SKM-1 treated with dmso at 0.1 percent for 144 hours (cell line): Measurements from ENCODE around the gene PLD1.

Source experiments
- DNase-seq: peaks from one replicate; lab custom pipeline; 2025; ENCODE audit not compliant: unreplicated experiment; lab: John Stamatoyannopoulos, UW

PLD1 gene

DNA sequence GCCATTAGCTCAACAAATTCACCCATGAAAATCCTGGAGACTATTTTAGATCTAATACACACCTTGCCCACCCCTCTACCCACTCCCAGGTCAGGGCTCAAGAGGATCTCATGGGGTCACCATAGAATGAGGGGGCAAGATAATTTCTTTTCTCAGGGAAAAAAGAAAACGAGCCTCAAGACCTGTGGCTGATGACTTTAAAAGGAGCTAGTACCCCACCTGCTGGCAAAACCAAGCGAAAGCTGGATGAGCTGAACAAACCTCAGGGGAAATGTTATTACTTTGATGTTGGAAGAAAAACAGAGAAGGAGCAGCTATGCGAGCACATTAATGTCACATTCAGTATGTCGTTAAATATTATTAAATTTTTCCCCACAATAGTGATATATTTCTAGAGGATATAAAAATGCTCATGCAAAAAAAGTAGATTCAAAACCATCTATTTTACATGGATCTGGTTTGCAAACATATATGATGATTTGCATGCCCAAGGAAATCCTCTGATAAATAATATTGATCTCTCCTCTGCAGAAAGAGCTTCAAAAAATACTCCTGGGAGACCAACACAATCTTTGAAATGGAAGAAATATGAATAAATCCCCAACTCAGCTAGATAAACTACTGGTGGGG lies 37.7 kb downstream of the PLD1 start:
- peak; percentile 57 for DNase-seq

DNA sequence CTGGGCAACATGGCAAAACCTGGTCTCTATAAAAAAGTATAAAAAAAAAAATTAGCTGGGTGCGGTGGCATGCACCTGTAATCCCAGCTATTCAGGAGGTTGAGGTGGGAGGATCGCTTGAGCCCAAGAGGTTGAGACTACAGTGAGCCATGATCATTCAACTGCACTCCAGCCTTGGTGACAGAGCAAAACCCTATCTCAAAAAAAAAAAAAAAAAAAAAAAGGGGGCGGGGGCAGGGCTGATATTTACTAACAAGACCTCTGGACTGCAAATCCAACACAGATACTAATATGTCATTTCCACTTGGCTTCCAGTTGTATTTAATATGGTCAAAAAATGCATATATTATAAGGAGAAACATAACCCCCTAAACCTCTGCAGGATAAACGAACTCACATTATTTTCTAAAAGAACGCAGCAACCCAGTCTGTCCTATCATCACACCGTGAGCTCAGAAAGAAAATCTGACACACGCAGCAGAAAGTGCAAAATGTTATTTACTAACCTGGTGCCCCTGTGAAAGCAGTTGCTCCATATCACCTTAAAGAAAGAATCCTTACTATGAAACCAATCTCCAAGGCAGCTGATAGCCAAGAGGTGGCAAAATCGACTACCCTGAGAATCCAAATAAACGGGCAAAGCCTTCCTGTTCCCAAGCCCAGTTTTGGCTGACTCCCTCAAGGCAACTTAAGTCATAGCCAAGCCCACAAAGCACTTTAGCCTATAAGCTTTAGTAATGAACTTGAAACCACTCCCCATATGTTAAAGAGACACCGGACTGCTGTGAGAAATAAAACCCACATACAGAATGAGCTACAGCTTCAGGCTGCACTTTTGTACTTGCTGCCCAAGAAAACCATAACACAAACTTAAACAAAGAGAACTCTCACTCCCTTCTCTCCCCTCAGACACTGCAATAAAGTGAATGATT lies 39.3 kb downstream of the PLD1 start:
- no peak for DNase-seq

DNA sequence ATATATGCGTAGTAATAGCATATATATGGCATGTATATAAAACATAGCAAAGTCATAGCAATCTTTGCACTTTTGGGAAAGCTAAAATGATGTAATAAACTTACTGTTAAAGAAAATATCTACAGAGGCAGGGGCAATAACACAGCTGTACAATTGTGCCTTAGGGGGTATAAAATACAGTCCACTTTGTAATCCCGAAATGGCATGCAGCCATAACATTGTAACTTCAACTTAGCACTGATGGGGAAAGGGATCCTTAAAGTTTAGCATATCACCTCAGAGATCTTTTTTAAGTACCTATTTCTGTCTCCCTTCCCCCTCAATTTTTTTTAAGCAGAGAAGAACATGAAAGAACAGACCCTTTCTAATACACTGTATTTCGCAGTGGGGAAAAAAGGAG lies 40.8 kb downstream of the PLD1 start:
- no peak for DNase-seq

DNA sequence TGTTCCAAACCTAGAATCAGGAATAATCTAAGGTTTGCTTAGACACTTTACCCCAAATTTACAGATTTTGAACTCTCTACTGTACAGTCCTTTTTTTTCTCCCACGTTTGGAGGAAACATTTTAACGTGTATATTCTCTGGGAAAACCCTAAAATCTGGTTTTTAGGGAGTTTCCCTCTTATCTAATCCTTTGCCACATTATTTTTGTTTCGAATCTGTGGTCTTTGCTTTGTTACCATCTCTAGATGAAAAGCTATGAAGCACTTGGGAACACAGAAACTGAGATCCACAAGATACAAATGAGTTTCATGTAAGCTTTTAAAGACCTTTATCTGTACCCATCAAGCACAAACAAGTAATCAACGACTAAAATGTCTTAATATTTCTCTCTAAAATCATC lies 41.3 kb downstream of the PLD1 start:
- DNase-seq = no peak

DNA sequence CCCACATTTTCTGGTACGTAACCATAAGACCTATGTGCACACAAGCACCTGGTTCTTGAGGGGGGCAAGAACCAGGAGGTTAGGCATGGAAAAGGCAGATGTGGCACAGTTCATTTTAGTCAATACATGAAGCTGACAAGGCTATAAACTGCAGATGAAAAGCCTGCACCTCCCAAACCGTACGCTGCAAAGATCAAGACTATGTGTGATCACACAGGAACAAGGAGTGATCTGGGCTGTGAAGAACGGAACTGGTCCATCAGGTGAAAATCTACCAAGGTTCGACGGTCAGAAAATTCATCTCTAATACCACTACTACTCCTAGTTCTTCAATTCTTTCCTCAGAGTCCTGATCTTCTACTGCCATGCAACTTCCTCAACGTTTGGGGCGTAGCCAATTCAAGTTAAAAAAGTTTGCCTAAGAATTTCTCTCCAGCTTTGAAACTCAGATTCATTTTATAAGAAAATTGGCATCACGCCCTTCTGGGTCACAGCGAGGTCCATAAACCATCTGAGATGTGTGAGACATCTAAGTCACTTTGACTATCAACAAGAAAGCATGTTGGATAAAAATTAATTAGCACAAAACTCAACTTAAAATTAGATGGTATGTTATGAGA lies 41.9 kb downstream of the PLD1 start:
- no peak for DNase-seq

DNA sequence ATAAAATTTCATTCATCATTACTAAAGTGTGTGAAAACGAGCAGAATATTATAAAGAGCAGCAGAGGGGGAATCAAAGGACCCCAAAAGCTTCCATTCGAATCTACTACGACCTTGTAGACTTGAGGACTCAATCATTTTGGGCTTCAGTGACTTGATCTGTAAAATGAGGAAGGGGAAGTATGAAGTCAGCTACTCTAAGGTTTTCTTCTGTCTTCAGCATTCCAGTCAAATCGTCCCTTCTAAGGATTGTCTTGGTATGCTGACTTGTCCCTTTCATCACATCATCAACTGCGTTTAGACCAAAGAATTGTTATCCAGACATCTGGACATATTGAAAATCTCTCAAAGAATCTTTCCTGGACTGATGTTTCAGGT lies 44.8 kb downstream of the PLD1 start:
- DNase-seq = peak; percentile 22

DNA sequence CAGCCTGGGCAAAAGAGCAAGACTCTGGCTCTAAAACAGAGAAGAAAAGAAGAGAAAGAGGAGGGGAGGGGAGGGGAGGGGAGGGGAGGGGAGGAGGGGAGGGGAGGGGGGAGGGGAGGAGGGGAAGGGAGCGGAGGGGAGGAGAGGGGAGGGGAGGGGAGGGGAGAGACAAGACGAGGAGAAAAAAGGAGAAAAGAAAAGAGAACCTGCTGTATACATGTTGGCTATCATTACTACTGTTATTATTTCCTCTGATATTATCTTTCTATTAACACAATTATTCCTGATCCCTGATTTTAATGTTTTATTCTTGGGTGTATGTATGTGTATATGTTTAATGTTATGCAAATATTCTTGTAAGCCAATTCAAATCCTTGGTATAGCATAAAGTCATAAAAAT lies 46.9 kb downstream of the PLD1 start:
- DNase-seq = no peak

DNA sequence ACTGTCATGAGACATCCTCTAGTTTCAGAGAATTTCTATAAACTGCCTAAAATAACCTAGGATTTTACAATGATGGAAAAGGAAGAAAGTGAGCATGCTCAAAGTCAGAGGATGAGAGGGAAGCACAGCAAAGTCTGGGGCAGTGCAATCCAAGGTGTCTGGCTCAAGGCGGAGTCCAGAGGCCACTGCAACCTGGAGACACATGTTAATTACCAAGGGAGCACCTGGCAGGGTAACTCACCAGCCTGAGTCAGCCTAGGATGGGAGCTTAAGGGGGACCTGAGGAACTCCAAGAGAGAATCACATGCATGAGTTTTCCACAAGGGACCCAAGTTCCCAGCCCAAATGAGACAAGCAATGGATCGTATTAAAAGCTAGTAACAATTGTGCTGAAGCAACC lies 49.8 kb downstream of the PLD1 start:
- no peak for DNase-seq

DNA sequence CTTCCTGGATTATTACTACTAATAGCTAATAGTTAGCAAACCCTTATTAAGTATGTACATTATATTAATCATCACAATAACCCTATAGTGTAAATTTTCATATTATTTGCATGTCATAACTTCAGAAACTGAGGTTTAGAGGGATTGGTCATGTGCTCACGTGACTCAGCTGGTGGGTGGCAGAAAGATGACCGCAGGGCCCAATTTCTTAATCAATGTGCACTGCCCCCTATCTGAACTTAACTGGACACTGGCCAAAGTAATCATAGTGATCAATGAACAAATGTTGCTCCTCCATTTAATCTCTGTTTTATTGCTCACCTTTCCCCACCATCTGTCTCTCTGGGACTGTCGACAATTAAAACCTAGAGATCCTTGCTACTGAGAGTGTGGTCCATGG lies 52.2 kb downstream of the PLD1 start:
- DNase-seq = no peak

DNA sequence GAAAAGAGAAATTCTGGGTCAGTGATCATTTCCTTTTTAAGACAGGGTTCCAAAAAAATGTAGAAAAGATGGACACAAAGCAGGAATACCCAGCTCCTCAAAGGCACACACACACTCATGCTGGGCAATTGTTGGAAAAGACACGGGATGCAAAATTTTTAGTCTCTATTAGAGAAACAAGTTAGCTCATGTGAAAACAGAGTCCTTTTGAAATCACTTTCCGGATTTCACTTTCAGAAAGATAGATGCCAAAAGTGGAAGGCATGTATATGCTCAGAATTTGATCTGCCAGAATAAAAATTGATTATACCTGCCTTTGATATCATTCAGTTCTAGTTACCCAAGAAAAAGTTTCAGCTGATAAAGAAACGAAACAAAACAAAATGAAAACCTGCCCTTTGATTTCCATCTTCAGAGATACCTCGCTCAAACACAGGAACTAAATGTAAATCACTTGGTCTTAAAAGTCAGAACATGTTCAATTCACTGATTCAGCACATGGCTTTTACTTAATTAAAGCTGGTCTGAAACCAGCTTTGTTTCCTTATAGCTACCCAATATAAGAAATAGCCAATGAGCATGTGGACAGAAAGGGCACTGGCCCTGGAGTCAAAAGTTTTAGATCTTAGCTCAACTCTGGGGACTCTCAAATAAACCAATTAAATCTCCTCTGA lies 52.8 kb downstream of the PLD1 start:
- DNase-seq = no peak

DNA sequence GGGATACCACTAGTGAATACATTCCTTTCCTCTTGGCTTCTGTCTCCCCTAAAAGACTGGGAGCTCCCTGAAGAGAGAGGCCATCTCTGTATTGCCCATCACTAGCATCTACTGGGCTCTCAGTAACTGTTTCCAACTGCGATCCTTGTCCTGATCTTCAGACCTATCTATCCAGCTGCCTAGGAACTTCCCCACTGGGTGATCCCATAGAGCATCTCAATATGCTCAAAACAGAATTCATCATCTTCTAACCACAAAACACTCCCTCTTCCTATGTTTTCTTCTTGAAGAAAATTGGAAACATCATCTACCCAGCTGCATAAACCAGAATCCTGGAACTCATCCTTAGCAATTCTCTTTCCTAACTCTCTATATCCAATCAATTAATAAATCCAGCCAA lies 54.6 kb downstream of the PLD1 start:
- no peak for DNase-seq

DNA sequence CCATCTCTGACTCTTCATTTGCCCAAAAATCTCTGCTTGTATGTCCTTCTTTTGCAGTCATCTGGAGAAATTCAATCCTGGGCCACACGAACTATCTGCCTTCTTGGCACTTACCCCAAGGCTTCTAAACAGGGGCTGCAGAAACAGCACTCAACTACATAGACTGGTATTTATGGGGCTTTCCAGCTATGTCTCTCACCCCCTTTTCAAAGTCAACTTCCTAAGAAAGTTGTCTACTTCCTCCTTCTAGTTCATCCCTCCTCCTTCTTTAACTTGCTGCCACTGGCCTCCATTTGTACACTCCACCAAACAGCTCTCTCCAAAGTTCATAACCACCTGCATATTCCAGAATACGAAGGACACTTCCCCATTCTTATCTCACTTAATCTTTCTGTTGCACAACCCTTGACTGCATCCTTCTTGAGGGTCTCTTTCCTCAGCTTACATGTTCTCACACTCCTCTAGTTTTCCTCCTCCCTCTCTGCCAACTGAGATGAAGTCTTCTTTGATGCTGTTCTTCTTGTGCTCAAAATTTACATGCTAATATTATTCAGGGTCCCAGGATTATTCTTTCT lies 55.2 kb downstream of the PLD1 start:
- DNase-seq = peak; percentile 62

DNA sequence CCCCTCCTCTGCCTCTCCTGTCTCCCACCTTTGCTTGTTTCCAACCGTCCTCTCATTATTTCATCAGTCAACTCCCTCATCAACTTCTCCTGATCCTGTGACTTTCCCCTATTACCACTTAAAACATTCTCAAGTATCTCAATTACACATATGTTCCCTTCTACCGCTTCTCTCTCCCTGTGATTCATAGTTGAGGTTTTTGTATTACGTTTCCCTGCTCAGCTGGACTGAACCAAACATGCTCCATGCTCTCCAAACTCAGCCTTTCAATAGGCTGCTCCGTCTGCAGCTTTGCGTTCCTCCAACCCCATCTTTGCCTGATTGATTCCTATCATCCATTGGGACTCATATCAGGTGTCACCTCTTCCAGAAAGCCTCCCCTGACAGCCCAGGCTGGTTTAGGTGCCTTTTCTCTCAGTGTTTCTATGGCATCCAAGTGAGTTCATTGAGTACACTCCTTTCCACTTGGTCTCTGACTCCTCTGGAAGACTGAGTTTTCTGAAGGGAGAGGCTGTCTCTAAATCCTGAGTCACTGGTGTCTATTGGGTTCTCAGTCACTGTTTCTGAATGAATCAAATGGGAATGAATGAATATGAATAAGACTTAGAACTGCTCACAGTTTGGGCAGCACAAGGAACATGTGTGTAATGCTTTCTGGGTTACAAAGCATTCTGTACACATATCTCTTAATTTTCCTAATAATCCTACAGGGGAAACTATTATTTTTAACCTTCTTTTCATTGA lies 56.4 kb downstream of the PLD1 start:
- DNase-seq = no peak

DNA sequence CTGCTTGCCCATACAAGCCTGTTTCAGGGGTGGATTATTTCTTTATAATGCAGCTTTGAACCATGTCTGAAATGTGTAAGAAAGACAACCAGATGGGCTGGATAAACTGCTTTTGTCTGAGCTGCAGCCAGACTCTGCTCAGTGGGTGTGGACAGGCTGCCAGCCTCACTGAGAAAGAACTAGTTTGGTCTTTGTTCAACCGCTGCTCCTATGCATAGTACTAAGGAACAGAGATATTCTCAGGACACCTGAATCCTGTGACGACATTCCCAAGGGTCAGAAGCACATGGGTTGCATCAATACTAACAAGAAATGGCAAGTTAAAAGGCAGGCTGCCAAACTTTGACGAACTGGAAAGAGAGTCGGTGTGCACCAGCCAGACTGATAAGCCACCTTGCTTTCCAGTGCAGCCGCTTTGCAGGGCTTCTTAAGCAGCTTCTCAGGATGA lies 57.2 kb downstream of the PLD1 start:
- DNase-seq = no peak

DNA sequence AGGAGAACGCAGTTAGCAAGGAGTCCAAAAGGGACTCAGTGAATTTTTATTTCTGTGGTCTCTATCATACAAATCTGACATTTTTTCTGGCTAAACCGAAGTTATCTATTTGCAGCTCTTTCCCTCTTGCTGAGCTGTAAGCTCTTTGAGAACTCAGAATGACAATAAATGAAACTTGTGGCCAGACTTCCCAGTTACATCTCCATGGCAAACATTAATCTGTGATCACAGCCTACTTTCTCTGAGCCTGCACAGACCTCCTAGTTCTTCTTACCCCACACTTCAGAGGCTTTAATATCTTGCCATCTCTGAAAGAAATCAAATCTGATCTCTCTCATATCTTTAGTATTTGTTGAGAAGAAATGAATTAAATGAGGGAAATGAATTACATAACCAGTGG lies 58.0 kb downstream of the PLD1 start:
- DNase-seq = no peak

DNA sequence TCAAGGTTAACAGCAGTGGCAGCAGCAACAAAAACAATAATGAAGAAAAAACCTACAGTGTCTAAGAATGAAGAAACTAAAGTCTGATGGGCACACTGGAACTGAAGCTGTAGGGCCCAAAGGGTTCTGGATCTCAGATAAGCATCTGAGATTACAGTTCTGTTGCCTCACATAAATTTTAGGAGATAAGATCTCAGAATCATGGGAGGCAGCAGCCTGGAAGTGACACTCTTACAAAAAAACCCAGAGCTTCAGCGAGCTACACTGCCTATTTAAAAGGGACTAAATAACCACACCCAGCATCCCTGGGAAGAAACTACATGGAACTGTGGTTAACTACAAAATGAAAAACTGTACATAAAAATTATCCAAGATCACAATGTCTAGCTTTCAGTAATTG lies 61.2 kb downstream of the PLD1 start:
- no peak for DNase-seq

DNA sequence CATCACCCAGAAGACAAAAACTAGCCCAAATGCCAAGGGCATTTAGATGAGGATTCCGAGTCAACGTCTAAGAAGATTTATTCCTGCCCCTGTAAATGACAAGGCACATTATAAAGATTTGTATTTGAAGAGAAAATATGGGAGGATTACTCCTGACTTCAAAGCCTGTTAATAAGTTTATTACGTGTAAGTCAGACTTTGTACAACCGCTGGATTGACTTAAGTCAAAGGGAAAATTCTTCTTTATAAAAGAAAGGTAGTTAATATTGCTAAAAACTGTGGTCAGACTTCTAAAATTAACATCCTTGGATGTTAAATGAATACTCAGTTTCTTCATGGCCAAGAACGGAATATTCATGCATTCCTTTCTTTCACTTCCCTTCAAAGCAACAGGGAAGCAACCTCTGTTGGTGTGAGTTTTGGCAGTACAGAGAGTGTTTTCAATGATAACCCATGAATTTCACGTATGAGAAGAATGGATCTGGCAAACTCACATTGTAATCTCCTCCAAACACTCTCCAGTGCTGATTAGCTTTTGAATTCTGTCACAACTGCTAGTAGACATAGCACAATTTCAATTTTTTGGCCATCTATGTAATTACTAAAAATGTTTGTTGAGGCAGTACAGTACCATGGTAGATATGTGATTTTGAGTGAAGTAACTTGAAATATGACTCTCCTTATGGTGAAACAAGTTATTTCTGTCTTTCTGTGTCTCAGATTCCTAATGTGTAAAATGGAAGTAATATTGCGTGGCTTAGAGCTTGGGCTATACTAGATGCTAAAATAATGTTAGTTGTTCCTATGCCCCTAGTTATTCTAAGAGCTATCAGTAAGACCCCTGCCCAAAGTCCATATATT lies 62.0 kb downstream of the PLD1 start:
- DNase-seq = no peak

DNA sequence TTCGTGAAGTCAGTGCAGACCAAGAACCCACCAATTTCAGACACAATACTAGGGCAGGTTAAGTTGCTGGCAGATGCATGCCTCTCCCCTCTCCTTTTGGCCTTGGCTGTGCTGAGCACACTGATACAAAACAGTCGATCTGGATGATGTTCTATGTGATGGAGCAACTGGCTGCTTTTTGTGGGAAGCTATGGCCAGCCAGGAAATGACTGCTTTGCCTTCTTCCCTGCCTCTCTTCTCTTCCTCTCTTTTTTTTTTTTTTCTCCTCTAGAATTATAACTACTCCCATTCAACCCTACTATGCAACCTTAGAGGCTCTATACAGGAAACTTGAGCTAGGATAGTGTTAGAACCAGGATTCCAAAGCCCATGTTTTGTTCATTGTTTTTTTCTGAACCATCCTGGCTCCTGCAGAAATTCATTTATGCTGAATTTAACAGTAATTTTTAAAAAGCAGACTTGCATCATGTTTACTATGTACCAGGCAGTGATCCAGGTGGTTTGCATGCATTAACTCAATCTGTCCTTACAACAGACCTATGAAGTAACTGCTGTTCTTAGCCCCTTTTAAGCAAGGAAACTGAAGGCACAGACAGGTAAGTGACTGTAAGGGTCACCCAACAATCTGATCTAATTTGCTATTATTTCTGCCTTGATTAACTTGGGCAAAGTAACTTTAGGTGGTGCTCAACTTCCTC lies 62.9 kb downstream of the PLD1 start:
- DNase-seq = no peak
